Stimulated activated CD4-positive, alpha-beta T cell treated with anti-CD3 and anti-CD28 coated beads, Interleukin-2, amount 100 ng/mL, for 48 hours (primary cell): Measurements from ENCODE around the gene CRY1.
A peak's percentile ranks its signal among the peaks of the same experiment; 100 is the strongest.
"Not testable (repeated sequence)": the region's sequence is repeated elsewhere in the genome, so short reads cannot be mapped to it uniquely, and the experiment has no call there.

Experiments used
- DNase-seq, 2 donors: peaks; one replicate each; pipeline ENCODE4 v3.0.0-alpha.2; 2020

CRY1 gene

GRCh38 chr12:106997916-106998315 lies 95.4 kb downstream of the CRY1 start:
- no peak for DNase-seq

DNA sequence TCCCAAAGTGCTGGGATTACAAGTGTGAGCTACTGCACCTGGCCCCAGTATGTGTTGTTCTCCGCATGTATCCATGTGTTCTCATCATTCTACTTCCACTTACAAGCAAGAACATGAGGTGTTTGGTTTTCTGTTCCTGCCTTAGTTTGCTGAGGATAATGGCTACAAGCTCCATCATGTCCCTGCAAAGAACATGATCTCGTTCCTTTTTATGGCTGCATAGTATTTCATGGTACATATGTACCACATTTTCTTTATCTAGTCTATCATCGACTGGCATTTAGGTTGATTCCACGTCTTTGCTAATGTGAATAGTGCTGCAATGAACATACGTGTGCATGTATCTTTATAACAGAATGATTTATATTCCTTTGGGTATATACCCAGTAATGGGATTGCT lies 97.2 kb downstream of the CRY1 start:
- DNase-seq: not testable (repeated sequence)

DNA sequence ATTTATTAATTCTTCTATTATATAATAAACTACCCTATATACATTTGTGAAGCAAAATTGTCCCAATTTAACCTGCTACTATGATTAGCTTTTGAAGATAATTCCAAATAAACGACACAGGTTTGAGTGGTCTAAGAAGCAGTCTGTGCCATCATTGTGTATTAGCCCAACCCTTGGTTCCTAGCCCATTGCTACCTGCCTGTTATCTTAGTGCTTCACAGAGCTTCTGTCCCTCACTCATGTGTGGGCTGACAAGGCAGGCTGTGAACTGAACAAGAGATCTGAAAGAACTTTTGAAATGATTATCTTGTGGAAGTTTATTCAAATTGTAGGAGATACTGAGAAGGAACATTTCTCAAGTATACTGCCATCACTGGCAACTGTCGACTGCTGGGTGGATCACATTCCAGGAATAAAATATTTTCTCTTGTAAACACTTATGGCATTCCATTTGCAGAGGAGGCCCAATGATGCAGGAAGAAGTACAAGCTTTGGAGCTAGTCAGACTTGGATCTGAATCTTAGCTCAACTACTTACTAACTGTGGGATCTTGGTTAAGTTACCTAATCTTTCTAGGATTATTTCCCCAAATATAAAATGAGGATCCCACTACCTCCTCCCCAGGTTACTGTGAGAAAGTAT lies 98.6 kb downstream of the CRY1 start:
- no peak for DNase-seq

GRCh38 chr12:106987846-106988245 lies 105.5 kb downstream of the CRY1 start:
- no peak for DNase-seq

DNA sequence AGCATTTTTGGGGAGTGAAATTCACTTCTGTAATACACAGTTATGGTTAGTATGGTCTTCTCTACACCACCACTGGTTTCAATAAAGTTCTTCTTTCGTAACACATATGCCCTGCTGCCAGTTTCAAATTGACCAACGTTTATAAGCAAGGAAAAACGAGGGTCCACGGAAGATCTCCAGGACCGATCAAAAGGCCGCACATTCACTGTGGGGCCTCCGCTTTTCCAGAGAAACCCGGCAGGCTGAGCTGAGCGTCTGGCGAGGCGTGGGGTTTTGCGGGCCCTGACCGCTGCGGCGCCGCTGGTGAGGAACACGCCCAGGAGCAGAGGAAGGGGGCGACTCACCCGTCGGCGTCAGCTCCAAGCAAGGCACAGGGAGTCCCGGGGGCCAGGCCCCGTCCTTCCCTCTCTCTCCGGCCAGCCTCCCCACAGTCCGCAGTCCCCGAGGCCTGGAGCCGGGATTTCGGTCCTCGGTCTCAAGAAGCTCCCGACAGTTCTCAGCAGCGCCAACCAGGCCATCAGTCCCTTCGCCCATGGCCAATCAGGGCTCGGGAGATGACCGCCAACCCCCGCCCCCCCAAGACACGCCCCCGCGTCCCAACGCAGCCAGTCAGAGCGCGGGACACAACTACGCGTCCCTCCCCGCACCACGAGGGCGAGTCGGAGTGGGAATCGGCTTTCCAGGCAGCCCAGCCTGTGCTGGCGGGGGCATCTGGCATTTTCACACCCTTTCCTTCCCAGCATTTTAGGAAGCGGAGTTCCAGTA lies 106.5 kb downstream of the CRY1 start, which contains the start of gene MTERF2:
MTERF2 (minus strand) TSS at position 522 of the 765 bp plus-strand sequence. CDS start 8,432 bp downstream, outside the sequence.
- peak; percentile 70 for DNase-seq

GRCh38 chr12:106986135-106986534 lies 107.2 kb downstream of the CRY1 start:
- no peak for DNase-seq

DNA sequence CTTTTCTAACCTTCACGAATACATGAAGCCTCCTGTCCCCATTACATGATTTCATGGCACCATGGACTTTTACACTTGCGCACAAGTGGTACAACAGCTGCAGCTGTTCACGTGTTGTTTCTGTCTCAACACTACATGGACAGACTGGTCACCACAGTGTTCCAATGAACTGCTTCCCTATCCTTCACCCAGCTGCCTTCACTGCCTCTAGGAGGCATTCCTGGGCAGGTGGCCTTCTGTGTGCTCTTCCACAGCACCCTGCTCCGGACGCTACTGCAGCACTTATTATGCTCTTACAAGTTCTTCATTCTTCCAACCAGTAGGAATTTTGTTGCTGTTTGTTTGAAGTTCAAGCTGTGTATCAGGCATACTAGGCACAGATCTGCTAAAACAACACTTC lies 107.9 kb downstream of the CRY1 start:
- DNase-seq: no peak

GRCh38 chr12:106984588-106985137 lies 108.7 kb downstream of the CRY1 start:
- DNase-seq: no peak

- DNase-seq: no peak
These were observed 111.1 kb downstream of the CRY1 start for GRCh38 chr12:106982229-106982628.

DNA sequence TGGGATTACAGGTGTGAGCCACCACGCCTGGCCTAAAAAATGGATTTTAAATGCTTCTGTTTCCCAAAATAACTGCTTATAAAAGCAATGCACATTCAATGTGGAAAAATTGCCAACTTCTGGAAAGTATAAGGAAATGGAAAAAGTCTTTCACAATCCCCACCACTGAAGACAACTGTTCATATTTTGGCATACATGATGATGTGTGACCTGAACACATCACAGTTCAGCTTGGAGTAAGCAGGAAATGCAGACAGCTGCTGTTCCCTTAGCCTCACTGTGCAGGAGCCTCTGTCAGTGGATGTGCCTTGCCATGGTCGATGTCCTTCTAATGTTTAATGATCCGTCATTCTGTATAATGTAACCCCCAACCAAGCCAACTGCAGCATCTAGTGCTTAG lies 111.6 kb downstream of the CRY1 start:
- no peak for DNase-seq

DNA sequence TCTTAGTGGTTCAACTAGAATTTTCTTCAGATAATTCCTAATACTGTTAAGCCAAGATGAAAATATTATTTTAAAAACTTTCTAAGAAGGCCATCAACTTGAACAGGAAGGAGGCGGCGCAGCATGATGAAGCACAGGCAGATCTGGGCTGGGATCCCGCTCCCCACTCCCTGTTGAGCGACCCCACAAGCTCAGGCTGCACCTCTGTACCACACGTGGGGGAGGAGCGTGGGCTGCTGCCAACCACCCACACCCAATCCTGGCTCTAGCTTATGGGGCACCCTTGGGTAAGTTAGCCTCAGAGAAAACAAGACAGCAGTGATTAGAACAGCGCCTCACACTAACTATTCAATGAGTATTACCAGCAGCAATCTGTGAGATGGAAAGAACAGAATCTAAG lies 112.4 kb downstream of the CRY1 start:
- no peak for DNase-seq

DNA sequence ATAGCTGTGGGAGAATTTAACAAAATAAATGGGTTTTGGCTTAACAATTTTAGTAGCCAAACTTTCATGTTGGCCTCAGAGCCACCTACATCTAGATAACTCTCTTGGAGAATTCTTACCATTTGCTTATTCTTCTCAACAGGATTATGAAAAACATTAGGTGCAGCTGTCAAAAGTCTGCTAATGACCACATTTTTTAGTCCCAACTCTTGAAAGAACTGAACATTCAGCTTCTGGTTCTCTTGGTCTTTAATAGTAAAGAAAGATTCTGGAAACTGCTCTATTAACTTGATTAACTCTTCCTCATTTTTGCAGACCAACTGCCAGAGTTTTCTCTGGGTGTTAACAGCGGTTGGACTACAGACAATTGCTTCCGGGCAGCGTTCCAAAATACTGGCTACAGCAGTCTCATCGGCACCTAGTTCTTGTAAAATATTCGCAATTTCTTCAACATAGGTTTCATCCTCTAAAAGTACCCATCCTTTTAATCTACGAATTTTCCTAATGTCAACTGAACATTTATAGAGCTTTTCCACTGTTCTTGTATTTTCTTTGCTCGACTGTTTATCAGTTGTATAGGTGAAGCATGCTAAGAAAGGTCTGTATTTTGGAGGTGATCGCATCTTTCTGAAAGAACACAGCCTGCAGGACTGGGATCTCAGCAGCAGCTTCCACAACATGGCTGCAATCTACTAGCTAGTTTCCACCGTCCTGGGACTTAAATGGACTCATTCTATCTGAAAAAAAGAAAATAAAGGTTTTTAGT lies 115.1 kb downstream of the CRY1 start:
- no peak for DNase-seq

DNA sequence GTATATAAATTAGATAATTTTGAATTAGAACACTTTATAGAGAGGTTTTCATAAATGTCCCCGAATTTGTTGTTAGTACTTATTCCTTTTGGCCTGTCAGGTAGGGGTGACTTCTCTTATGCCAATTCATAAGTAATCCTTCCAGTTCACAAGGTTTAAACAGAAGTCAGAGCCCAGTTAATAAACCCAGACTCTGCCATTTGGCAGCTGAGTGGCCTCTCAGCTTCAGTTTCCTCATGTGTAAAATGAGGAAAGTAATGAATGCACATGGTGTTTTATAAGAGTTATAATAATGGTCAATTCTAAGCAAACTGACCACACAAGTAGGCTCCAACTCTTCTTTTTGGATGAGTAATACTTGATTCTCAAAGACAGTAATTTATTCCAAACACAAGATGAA lies 116.7 kb downstream of the CRY1 start:
- no peak for DNase-seq

- no peak for DNase-seq
These were observed 117.2 kb downstream of the CRY1 start for GRCh38 chr12:106975993-106976658.

GRCh38 chr12:106975098-106975497 lies 118.3 kb downstream of the CRY1 start:
- DNase-seq: no peak

DNA sequence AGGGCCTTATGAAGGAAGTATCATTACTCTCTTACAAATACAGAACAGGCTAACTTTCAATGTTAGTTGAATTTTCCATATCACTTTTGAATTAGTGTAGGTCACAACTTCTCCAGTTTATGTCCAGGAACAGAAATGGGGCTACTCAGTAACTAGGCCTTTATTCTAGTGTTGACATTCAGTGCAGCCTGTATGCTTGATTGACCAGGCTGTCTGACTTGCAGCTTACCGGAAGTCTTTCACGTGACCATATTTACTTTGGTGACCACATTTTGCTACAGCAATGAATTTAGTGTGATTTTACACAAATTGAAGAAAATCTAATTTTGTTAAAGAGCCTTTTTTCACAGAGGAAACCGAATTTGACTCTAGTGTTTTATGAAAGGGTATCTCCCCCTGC lies 118.8 kb downstream of the CRY1 start:
- no peak for DNase-seq

GRCh38 chr12:106973545-106973944 lies 119.8 kb downstream of the CRY1 start:
- DNase-seq: no peak

DNA sequence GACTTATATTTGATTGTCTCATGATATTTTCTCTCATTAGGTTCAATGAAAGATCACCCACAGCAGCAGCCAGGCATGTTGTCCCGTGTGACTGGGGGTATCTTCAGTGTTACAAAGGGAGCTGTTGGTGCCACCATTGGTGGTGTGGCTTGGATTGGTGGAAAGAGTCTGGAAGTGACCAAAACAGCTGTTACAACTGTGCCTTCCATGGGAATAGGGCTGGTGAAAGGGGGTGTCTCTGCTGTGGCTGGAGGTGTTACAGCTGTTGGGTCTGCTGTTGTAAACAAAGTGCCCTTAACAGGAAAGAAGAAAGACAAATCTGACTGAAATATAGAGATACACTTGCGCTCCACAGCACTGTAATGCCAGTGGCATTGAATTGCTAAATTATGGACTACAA lies 122.3 kb downstream of the CRY1 start:
- no peak for DNase-seq

DNA sequence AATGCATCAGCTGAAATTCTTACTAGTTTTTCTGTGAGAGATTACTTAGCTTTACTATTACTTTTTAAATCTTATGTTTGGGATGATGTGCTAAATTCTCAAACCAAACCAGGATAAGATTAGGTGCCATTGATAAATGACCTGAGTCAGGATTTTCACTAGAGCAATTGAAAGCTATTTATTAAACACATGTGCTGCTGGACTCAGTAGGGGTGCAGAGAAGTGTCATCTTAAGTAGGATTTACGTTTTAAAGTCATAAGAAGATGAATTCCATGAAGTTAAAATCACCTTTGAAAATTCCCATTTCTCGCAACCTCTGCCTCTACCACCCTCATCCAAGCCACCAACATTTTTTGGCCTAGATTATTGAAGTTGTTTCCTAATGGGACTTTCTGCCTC lies 128.8 kb downstream of the CRY1 start:
- no peak for DNase-seq

DNA sequence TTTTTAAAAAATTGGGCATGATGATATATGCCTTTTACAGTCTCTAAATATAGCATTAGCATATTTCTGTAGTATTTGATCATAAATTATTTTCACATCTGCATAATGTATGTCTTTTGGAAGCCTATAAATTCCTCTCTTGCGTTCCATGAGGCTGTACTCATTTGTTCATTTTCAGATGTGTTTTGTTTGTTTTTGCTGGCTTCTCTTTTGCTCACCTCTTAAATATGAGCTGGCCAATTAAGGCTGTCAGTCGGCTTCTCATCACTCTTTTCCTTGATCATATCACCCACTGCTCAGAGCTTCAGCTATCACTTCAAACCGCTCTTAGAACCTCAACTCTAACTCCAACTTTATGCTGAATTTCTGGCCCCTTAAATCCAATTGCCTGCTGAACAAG lies 131.1 kb downstream of the CRY1 start:
- DNase-seq: no peak

- DNase-seq: no peak
These were observed 132.9 kb downstream of the CRY1 start for GRCh38 chr12:106960443-106960842.

DNA sequence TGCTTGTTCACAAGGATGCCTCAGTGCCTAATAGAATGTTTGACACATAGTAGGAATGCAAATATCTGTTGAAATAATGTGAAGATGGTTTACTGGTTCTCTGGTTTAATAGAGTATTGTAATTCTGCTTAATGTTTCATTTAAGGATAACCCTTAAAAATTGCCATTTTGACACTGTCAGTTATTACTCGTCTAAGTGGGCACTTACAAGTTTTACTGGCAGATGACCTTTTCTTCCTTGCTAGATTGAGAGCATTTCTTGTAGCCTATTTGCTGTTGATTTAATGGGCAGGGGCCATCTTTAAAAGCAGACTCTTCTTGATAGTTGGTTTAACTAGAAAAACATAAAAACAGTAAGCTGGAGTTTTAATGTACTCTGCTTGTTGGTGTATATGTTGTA lies 135.8 kb downstream of the CRY1 start:
- no peak for DNase-seq

DNA sequence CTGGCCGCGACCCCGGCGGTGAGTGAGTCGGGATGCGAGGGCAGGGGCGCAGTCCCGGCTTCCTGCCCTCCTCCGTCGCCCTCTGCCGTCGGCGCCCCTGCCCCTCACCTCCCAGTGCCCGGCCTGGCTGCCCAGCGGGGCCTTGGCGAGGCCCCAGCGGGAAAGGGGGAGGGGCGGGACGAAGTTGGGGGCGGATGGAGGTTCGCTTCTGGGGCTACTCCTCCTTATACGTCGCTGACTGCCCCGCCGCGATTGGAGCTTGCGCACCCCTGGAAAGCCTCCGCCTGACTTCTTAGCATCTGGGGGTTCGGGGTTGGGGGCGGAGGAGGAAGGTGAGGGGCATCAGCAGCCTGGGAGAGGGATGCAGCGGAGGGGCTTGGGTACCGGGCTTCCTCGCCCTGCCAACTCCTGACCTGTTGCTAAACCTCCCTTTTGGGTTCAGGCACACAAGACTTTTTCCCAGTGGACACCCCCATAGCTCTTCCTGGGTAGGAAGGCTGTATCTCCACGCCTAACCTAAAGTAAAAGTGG lies 137.2 kb downstream of the CRY1 start:
- peak; percentile 33 to 37 for DNase-seq
